Caco-2 (cell line): ENCODE results near the gene CHD9. TPM values are rescaled to one million over a fixed set of nuclear protein-coding genes. Genes with fewer than 3 reads are reported as not detected.

Source experiments
- BruUV-seq: library from RNA; stranded (reverse); fragments of 400-500 nt; replicated peaks from 2 replicates; lab custom pipeline; 2021; lab: Mats Ljungman, UMichigan
- CTCF ChIA-PET: fragments of 300-600 bp; sonication (Branson Sonifier 250); formaldehyde crosslinking; loops from one replicate; lab custom pipeline; 2022; ENCODE audit warnings: antibody characterized with exemption; lab: Charles Lee
- POLR2A ChIA-PET: fragments of 300-600 bp; sonication (Branson Sonifier 250); formaldehyde crosslinking; loops from one replicate; lab custom pipeline; 2022; ENCODE audit warnings: antibody characterized with exemption; lab: Charles Lee
- DNase-seq, 2 experiments: peaks; one replicate each; pipeline versions ENCODE4 v3.0.0 to v3.0.0-alpha.2; 2020 to 2022
- H3K27me3 ChIP-seq: replicated peaks from 2 replicates; pipeline ENCODE4 v1.6.0; 2011; ENCODE audit warnings: low read length; ENCODE audit not compliant: control insufficient read depth, insufficient read depth
- H3K36me3 ChIP-seq: 2 replicates; pipeline ENCODE4 v1.5.1; 2011; ENCODE audit warnings: low read length; ENCODE audit not compliant: control insufficient read depth, insufficient read depth
- H3K4me1 ChIP-seq: fragments of 250-450 bp; sonication (Bioruptor Pico); 2 replicates; pipeline ENCODE4 v1.5.1; 2020; ENCODE audit warnings: mild to moderate bottlenecking
- H3K4me3 ChIP-seq: 2 replicates; pipeline ENCODE4 v1.5.1; 2011; ENCODE audit warnings: low read depth, mild to moderate bottlenecking, control low read depth, low read length
- H3K9me3 ChIP-seq: fragments of 250-450 bp; sonication (Bioruptor Pico); 2 replicates; pipeline ENCODE4 v1.5.1; 2020; ENCODE audit warnings: mild to moderate bottlenecking, moderate library complexity
- H3K27ac Mint-ChIP-seq: one replicate; pipeline ENCODE4 v1.8.0; 2022; ENCODE audit warnings: mixed read lengths; ENCODE audit not compliant: unreplicated experiment
- H3K27me3 Mint-ChIP-seq: one replicate; pipeline ENCODE4 v1.8.0; 2022; ENCODE audit warnings: mixed read lengths; ENCODE audit not compliant: insufficient read depth, unreplicated experiment
- H3K36me3 Mint-ChIP-seq: one replicate; pipeline ENCODE4 v1.8.0; 2022; ENCODE audit warnings: mild to moderate bottlenecking, mixed read lengths; ENCODE audit not compliant: insufficient read depth, unreplicated experiment
- H3K4me1 Mint-ChIP-seq: one replicate; pipeline ENCODE4 v1.8.0; 2022; ENCODE audit warnings: low read depth, mixed read lengths; ENCODE audit not compliant: unreplicated experiment
- H3K4me3 Mint-ChIP-seq: one replicate; pipeline ENCODE4 v1.8.0; 2022; ENCODE audit warnings: mild to moderate bottlenecking, moderate library complexity, mixed read lengths; ENCODE audit not compliant: unreplicated experiment
- H3K9me3 Mint-ChIP-seq: one replicate; pipeline ENCODE4 v1.8.0; 2022; ENCODE audit warnings: mixed read lengths; ENCODE audit not compliant: unreplicated experiment
- intact Hi-C: fragments of 100-400 bp; cut with micrococcal nuclease; formaldehyde crosslinking; loops from one replicate; pipeline ENCODE4 v1.10.0; 2022; ENCODE audit not compliant: unreplicated experiment
- total RNA-seq: library from RNA; stranded (reverse); gene quantifications from 2 replicates; pipeline ENCODE4 v1.2.3, GENCODE V29; 2022
- TF ChIP-seq, protein P1 (sequence below), 2 experiments: fragments of 200-600 bp in 1 of 2; IDR thresholded peaks; 1 replicate in 1 of 2; 2 replicates in 1 of 2; pipeline versions ENCODE4 v1.5.1 to v1.8.0; 2011 to 2022; ENCODE audit warnings: antibody characterized with exemption in 1 of 2, control low read depth in 1 of 2, inconsistent platforms in 1 of 2, low read depth in 1 of 2, low read length in 1 of 2, mild to moderate bottlenecking in 1 of 2, moderate library complexity in 1 of 2; ENCODE audit not compliant: insufficient read depth in 1 of 2, severe bottlenecking in 1 of 2, unreplicated experiment in 1 of 2

CHD9 gene
- total RNA-seq, 1 experiment from 2014 or later = 29.1 TPM

DNA sequence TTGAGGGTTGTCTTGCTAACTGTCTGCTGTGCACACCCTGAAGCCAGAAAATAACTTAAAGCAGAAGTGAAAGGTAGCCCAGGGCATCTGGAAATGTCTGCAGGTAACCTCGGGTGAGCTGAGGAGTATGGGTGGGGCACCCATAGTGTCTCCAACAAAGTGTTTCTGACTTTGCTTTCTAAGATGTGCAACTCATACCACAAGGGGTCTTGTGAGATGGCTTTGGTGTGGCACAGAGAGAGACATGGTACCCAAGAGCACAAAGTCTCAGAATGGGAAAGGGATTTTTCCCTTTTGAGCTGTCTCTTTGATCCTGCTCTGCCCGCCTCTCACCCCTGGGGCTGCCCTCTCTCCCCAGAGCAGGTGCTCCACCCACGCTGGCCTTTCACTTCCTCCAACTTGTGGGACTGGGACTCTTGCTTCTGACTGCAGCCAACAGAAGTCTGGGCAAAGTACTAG lies 6.9 kb downstream of the CHD9 start:
- no peaks in the 10 kb centered on the region for H3K36me3 Mint-ChIP-seq
- H3K4me3 Mint-ChIP-seq = no peak overlapping the region

GRCh38 chr16:53064081-53064578 lies 9.3 kb downstream of the CHD9 start:
- Mint-ChIP-seq H3K4me3 (no peak overlapping the region), H3K9me3 (no peaks in the 10 kb centered on the region), H3K36me3 (no peaks in the 10 kb centered on the region), H3K27me3 (no peaks in the 10 kb centered on the region), H3K27ac (no peak overlapping the region), H3K4me1 (no peaks in the 10 kb centered on the region)
- Histone ChIP-seq H3K9me3 (no peaks in the 10 kb centered on the region), H3K27me3 (no peaks in the 10 kb centered on the region), H3K36me3 (no peaks in the 10 kb centered on the region), H3K4me1 (no peaks in the 10 kb centered on the region; the same call in 1 of the 2 replicates), H3K4me3 (no peak overlapping the region)
- DNase-seq = no peak
- intact Hi-C loops = no loop called here
- TF ChIP-seq, protein P1, sequence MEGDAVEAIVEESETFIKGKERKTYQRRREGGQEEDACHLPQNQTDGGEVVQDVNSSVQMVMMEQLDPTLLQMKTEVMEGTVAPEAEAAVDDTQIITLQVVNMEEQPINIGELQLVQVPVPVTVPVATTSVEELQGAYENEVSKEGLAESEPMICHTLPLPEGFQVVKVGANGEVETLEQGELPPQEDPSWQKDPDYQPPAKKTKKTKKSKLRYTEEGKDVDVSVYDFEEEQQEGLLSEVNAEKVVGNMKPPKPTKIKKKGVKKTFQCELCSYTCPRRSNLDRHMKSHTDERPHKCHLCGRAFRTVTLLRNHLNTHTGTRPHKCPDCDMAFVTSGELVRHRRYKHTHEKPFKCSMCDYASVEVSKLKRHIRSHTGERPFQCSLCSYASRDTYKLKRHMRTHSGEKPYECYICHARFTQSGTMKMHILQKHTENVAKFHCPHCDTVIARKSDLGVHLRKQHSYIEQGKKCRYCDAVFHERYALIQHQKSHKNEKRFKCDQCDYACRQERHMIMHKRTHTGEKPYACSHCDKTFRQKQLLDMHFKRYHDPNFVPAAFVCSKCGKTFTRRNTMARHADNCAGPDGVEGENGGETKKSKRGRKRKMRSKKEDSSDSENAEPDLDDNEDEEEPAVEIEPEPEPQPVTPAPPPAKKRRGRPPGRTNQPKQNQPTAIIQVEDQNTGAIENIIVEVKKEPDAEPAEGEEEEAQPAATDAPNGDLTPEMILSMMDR (IDR thresholded peaks at IDR 0.05; ENCODE audit: insufficient read depth in 1 of 2, low read depth in 1 of 2, low read length in 1 of 2, severe bottlenecking in 1 of 2, unreplicated experiment in 1 of 2) = no peak
- no TSS peak for BruUV-seq
- CTCF ChIA-PET = no interaction called here
- POLR2A ChIA-PET = no interaction called here

More for the DNA sequence above, 6.9 kb downstream of the CHD9 start:
- no peak for DNase-seq
- intact Hi-C loops = no loop called here
- H3K4me1 Mint-ChIP-seq = no peaks in the 10 kb centered on the region
- ChIA-PET CTCF (no interaction called here), POLR2A (no interaction called here)
- no peaks in the 10 kb centered on the region; the same call in 1 of the 2 replicates for H3K4me1 ChIP-seq
- no peaks in the 10 kb centered on the region for H3K36me3 ChIP-seq
- no TSS peak for BruUV-seq
- no peaks in the 10 kb centered on the region for H3K27me3 Mint-ChIP-seq
- no peak overlapping the region for H3K4me3 ChIP-seq
- no peaks in the 10 kb centered on the region for H3K27me3 ChIP-seq
- no peak overlapping the region for H3K27ac Mint-ChIP-seq
- TF ChIP-seq, protein P1 (IDR thresholded peaks at IDR 0.05; ENCODE audit: insufficient read depth in 1 of 2, low read depth in 1 of 2, low read length in 1 of 2, severe bottlenecking in 1 of 2, unreplicated experiment in 1 of 2) = no peak
- no peaks in the 10 kb centered on the region for H3K9me3 Mint-ChIP-seq
- H3K9me3 ChIP-seq = no peaks in the 10 kb centered on the region

- TF ChIP-seq, protein P1 (IDR thresholded peaks at IDR 0.05; ENCODE audit: insufficient read depth in 1 of 2, low read depth in 1 of 2, low read length in 1 of 2, severe bottlenecking in 1 of 2, unreplicated experiment in 1 of 2) = no peak
- CTCF ChIA-PET = interaction anchor here (0.6 kb wide), 1 partner anchor 314 kb away, joined by 3 read pairs; no protein-coding TSS in a partner anchor
These were observed 10.8 kb downstream of the CHD9 start for GRCh38 chr16:53065461-53066061.

More at GRCh38 chr16:53065461-53066061, 10.8 kb downstream of the CHD9 start:
- POLR2A ChIA-PET = no interaction called here
- Histone ChIP-seq H3K4me3 (no peak overlapping the region), H3K9me3 (no peaks in the 10 kb centered on the region), H3K4me1 (no peaks in the 10 kb centered on the region; the same call in 1 of the 2 replicates), H3K36me3 (no peaks in the 10 kb centered on the region), H3K27me3 (no peaks in the 10 kb centered on the region)
- Mint-ChIP-seq H3K4me1 (no peaks in the 10 kb centered on the region), H3K9me3 (no peaks in the 10 kb centered on the region), H3K27ac (no peak overlapping the region), H3K36me3 (no peaks in the 10 kb centered on the region), H3K4me3 (no peak overlapping the region), H3K27me3 (no peaks in the 10 kb centered on the region)
- intact Hi-C loops = no loop called here
- BruUV-seq = no TSS peak
- no peak for DNase-seq
